Neural cell (in vitro differentiated cells): Measurements from ENCODE around the gene SND1. TPM values are rescaled to one million over a fixed set of nuclear protein-coding genes. Genes with fewer than 3 reads are reported as not detected.

ENCODE experiments used
- H2AFZ ChIP-seq: fragments of 200-600, 300-800 bp; sonication (generic), shearing (Covaris generic); 2 replicates; pipeline ENCODE4 v1.6.0; 2014; ENCODE audit warnings: low read depth, mild to moderate bottlenecking, antibody characterized with exemption, low read length, moderate library complexity
- H3F3A ChIP-seq: fragments of 200-600 bp; shearing (Covaris generic); 2 replicates; pipeline ENCODE4 v1.6.1; 2016; ENCODE audit warnings: mild to moderate bottlenecking, moderate library complexity, mixed read lengths, antibody characterized with exemption, low read length; ENCODE audit not compliant: insufficient read depth, poor library complexity, severe bottlenecking
- H3K27ac ChIP-seq: fragments of 200-600, 300-800 bp; sonication (generic), shearing (Covaris generic); 2 replicates; pipeline ENCODE4 v1.5.1; 2014; ENCODE audit warnings: mild to moderate bottlenecking, low read length, moderate library complexity
- H3K27me3 ChIP-seq: fragments of 300-800, 200-600 bp; sonication (generic), shearing (Covaris generic); 2 replicates; pipeline ENCODE4 v1.6.0; 2014; ENCODE audit warnings: mild to moderate bottlenecking, low read depth, low read length, moderate library complexity; ENCODE audit not compliant: insufficient read depth
- H3K36me3 ChIP-seq: fragments of 300-800, 200-600 bp; sonication (generic), shearing (Covaris generic); 2 replicates; pipeline ENCODE4 v1.5.1; 2014; ENCODE audit warnings: mild to moderate bottlenecking, antibody characterized with exemption, low read length, moderate library complexity; ENCODE audit not compliant: insufficient read depth
- H3K4me2 ChIP-seq: fragments of 300-800, 200-600 bp; sonication (generic), shearing (Covaris generic); 2 replicates; pipeline ENCODE4 v1.6.0; 2014; ENCODE audit warnings: mild to moderate bottlenecking, low read length
- H3K4me3 ChIP-seq: fragments of 300-800, 200-600 bp; sonication (generic), shearing (Covaris generic); 2 replicates; pipeline ENCODE4 v1.5.1; 2014; ENCODE audit warnings: mild to moderate bottlenecking, low read length, moderate library complexity
- H3K79me2 ChIP-seq: fragments of 200-600 bp; shearing (Covaris generic); replicated peaks from 2 replicates; pipeline ENCODE4 v1.6.0; 2014; ENCODE audit warnings: mild to moderate bottlenecking, low read length, moderate library complexity; ENCODE audit not compliant: insufficient read depth
- H3K9ac ChIP-seq: fragments of 300-800, 200-600 bp; sonication (generic), shearing (Covaris generic); 2 replicates; pipeline ENCODE4 v1.6.1; 2016; ENCODE audit warnings: mild to moderate bottlenecking, low read length, mixed read lengths
- H3K9me2 ChIP-seq: fragments of 200-600 bp; shearing (Covaris generic); 2 replicates; pipeline ENCODE4 v1.6.1; 2016; ENCODE audit warnings: mild to moderate bottlenecking, low read length, mixed read lengths; ENCODE audit not compliant: insufficient read depth
- H3K9me3 ChIP-seq: fragments of 200-600, 300-800 bp; sonication (generic), shearing (Covaris generic); 2 replicates; pipeline ENCODE4 v1.6.1; 2016; ENCODE audit warnings: mild to moderate bottlenecking, mixed run types, low read length, moderate library complexity, mixed read lengths
- H4K20me1 ChIP-seq: fragments of 200-600 bp; shearing (Covaris generic); 2 replicates; pipeline ENCODE4 v1.6.1; 2016; ENCODE audit warnings: mild to moderate bottlenecking, mixed run types; ENCODE audit not compliant: insufficient read depth
- CTCF ChIP-seq: fragments of 450-650 bp; IDR thresholded peaks from 2 replicates; pipeline ENCODE4 v1.5.1; 2014; ENCODE audit warnings: antibody characterized with exemption, mild to moderate bottlenecking, moderate library complexity; ENCODE audit not compliant: poor library complexity, severe bottlenecking
- EP300 ChIP-seq: fragments of 450-650 bp; conservative IDR thresholded peaks from 2 replicates; pipeline ENCODE4 v1.6.1; 2014; ENCODE audit warnings: antibody characterized with exemption, mild to moderate bottlenecking, moderate library complexity; ENCODE audit not compliant: poor library complexity, severe bottlenecking
- EZH2 ChIP-seq: fragments of 200-600, 300-800 bp; shearing (Covaris generic), sonication (generic); IDR thresholded peaks from 2 replicates; pipeline ENCODE4 v1.6.1; 2014; ENCODE audit warnings: antibody characterized with exemption, low read length, borderline replicate concordance, mild to moderate bottlenecking; ENCODE audit not compliant: insufficient read depth, poor library complexity, severe bottlenecking
- MXI1 ChIP-seq: fragments of 450-650 bp; conservative IDR thresholded peaks from 2 replicates; pipeline ENCODE4 v1.6.1; 2014; ENCODE audit warnings: antibody characterized with exemption, mild to moderate bottlenecking; ENCODE audit not compliant: poor library complexity, severe bottlenecking
- POLR2AphosphoS5 ChIP-seq: IDR thresholded peaks from 2 replicates; pipeline ENCODE4 v1.6.1; 2012
- RAD21 ChIP-seq: fragments of 450-650 bp; conservative IDR thresholded peaks from 2 replicates; pipeline ENCODE4 v1.6.1; 2014; ENCODE audit warnings: antibody characterized with exemption, mild to moderate bottlenecking, moderate library complexity
- REST ChIP-seq: IDR thresholded peaks from 2 replicates; pipeline ENCODE4 v1.6.1; 2012; ENCODE audit warnings: borderline replicate concordance
- SMC3 ChIP-seq: fragments of 450-650 bp; conservative IDR thresholded peaks from 2 replicates; pipeline ENCODE4 v1.6.1; 2014; ENCODE audit warnings: antibody characterized with exemption, mild to moderate bottlenecking, moderate library complexity; ENCODE audit not compliant: poor library complexity
- TAF1 ChIP-seq: IDR thresholded peaks from 2 replicates; pipeline ENCODE4 v1.6.1; 2012; ENCODE audit warnings: low read depth
- polyA plus RNA-seq: library from polyadenylated mRNA; depleted of rRNA; stranded (reverse); fragments of >200 nt; gene quantifications from 2 replicates; pipeline ENCODE4 v1.2.3, GENCODE V29; 2014

Gene SND1
- polyA plus RNA-seq, 1 donor from 2014 or later = 37.4 TPM

- Histone ChIP-seq H3K4me2 (no peak overlapping the region), H3K9me3 (no peaks in the 10 kb centered on the region), H3F3A (no peaks in the 10 kb centered on the region), H3K79me2 (no peaks in the 10 kb centered on the region), H3K9ac (no peak overlapping the region), H3K36me3 (peaks cover 6% of the 10 kb centered on the region), H3K27me3 (no peaks in the 10 kb centered on the region), H3K27ac (no peak overlapping the region), H4K20me1 (no peaks in the 10 kb centered on the region), H2AFZ (no peak overlapping the region), H3K9me2 (no peaks in the 10 kb centered on the region), H3K4me3 (no peak overlapping the region)
- no peak for TF ChIP-seq EZH2
- TF ChIP-seq REST = no peak
- TF ChIP-seq TAF1 = no peak
- no peak for TF ChIP-seq POLR2AphosphoS5
- TF ChIP-seq SMC3 = no peak
- no peak for TF ChIP-seq CTCF
- no peak for TF ChIP-seq RAD21
- no peak for TF ChIP-seq EP300
- TF ChIP-seq MXI1 = no peak
Observed at GRCh38 chr7:127704211-127704610, 52.2 kb downstream of the SND1 start.

- Histone ChIP-seq H3K79me2 (no peaks in the 10 kb centered on the region), H3K4me2 (no peak overlapping the region), H3F3A (no peaks in the 10 kb centered on the region), H3K4me3 (no peak overlapping the region), H3K36me3 (peaks cover 6% of the 10 kb centered on the region), H3K27me3 (no peaks in the 10 kb centered on the region), H3K9me2 (no peaks in the 10 kb centered on the region), H3K9ac (no peak overlapping the region), H3K27ac (no peak overlapping the region), H4K20me1 (no peaks in the 10 kb centered on the region), H2AFZ (no peak overlapping the region), H3K9me3 (no peaks in the 10 kb centered on the region)
- TF ChIP-seq REST = no peak
- TF ChIP-seq POLR2AphosphoS5 = no peak
- no peak for TF ChIP-seq RAD21
- no peak for TF ChIP-seq SMC3
- no peak for TF ChIP-seq EZH2
- TF ChIP-seq MXI1 = no peak
- TF ChIP-seq EP300 = no peak
- TF ChIP-seq CTCF = no peak
- no peak for TF ChIP-seq TAF1
Observed at GRCh38 chr7:127705461-127705959, 53.5 kb downstream of the SND1 start.
